Measurements from ENCODE around the gene HDAC7.

DNA sequence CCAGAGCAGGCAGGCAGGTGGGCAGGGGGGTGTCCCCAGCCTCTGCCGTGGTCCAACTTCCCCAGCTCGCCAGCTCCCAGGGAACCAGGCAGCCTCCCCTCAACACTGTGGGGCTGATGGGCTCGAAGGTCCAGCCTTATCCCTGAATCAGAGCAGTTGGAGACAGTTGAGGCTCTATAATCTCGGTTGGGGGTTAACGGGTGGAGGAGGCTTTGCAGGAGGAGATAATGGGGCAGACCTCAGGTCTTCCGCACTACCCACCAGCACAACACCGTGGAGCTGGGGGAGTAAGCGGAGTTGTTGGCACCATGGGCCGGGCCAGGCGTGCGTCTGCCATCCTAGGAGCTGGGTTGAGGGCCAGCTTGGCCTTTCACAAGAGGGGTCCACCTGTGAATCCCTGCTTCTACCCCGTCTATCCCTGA, 13.9 kb upstream of the HDAC7 start:
- TF ChIP-seq, protein P1, sequence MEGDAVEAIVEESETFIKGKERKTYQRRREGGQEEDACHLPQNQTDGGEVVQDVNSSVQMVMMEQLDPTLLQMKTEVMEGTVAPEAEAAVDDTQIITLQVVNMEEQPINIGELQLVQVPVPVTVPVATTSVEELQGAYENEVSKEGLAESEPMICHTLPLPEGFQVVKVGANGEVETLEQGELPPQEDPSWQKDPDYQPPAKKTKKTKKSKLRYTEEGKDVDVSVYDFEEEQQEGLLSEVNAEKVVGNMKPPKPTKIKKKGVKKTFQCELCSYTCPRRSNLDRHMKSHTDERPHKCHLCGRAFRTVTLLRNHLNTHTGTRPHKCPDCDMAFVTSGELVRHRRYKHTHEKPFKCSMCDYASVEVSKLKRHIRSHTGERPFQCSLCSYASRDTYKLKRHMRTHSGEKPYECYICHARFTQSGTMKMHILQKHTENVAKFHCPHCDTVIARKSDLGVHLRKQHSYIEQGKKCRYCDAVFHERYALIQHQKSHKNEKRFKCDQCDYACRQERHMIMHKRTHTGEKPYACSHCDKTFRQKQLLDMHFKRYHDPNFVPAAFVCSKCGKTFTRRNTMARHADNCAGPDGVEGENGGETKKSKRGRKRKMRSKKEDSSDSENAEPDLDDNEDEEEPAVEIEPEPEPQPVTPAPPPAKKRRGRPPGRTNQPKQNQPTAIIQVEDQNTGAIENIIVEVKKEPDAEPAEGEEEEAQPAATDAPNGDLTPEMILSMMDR (IDR thresholded peaks at IDR 0.05; ENCODE audit: poor library complexity), result no peak
- no peak for TF ChIP-seq EZH2 (IDR thresholded peaks at IDR 0.05; ENCODE audit: borderline replicate concordance)

Data from hepatocyte (in vitro differentiated cells).